ENCODE data around the gene GBF1. TPM values are rescaled to one million over a fixed set of nuclear protein-coding genes. Genes with fewer than 3 reads are reported as not detected.

Gene GBF1
- total RNA-seq, 1 donor from 2014 or later = 36.7 TPM

DNA sequence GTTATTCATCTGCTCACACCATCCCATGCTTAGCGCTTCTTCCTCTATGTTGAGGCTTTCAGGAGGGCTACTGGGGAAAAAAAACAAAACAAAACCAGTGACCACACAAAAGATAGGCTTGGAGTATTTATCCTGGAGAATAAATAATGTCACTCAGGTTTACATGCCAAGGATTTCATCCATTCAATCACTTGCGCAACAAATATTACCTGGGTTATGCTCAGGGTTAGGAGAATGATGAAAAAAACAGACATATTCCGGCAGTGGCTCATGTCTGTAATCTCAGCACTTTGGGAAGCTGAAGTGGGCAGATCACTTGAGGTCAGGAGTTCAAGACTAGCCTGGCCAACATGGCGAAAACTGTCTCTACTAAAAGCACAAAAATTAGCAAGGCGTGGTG lies 22.5 kb upstream of the GBF1 start:
- H3K27me3 ChIP-seq (ENCODE audit: control insufficient read depth, insufficient read depth, low read length) = peaks cover 10% of the 10 kb centered on the region
- TF ChIP-seq, protein P1, sequence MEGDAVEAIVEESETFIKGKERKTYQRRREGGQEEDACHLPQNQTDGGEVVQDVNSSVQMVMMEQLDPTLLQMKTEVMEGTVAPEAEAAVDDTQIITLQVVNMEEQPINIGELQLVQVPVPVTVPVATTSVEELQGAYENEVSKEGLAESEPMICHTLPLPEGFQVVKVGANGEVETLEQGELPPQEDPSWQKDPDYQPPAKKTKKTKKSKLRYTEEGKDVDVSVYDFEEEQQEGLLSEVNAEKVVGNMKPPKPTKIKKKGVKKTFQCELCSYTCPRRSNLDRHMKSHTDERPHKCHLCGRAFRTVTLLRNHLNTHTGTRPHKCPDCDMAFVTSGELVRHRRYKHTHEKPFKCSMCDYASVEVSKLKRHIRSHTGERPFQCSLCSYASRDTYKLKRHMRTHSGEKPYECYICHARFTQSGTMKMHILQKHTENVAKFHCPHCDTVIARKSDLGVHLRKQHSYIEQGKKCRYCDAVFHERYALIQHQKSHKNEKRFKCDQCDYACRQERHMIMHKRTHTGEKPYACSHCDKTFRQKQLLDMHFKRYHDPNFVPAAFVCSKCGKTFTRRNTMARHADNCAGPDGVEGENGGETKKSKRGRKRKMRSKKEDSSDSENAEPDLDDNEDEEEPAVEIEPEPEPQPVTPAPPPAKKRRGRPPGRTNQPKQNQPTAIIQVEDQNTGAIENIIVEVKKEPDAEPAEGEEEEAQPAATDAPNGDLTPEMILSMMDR (IDR thresholded peaks at IDR 0.05; ENCODE audit: insufficient read depth, low read length, poor library complexity, severe bottlenecking) = no peak

DNA sequence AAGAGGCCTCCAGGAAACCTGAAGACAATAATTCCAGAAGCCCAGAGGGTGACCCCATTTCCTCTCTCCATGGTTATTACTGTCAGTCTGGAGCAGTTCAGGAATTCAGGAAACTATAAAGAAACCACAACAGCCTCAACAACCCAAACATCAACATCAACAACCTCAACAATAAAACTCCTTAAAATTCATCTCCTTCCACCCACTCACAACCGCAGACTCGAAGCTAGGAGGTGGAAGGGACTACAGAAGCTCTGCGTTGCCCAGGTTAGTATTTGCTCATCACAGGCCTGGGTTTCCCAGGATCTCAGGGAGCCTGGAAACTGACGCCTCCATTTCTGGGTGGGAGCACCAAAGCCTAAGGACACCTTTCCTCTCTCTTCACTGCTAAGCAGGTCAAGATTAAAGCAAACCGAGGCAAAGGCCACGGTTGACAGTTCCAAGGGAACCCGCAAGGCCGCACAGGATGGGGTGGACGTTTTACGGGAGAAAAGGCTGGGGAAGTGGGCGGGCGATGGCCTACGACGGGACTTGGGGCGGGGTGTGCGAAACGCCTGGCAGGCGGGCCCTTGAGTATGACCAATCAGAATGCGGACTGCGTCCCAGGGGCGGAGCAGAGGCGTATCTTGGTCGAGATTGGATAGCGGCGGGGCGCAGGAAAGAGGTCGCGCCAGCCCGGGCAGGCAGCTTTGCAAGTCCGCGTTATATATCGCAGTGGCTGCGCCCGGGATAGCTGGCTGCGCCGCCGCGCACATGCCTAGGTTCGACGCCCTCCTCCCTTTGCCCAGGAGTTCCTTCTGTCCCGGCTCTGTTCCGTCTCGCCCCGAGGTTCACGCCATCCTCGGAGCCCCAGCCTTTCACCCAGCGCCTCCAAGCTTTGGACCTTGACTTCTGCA lies 19.4 kb upstream of the GBF1 start, which contains the start of gene ELOVL3:
Gene ELOVL3 (plus strand): TSS at position 654 of the 896 bp plus-strand sequence. CDS start 250 bp downstream, outside the sequence.
- H3K4me3 ChIP-seq (ENCODE audit: low read depth, low read length) = peak within 1 kb of the TSS; percentile 20
- TF ChIP-seq, protein P1 (IDR thresholded peaks at IDR 0.05; ENCODE audit: insufficient read depth, low read length, poor library complexity, severe bottlenecking) = no peak
- peak; percentile 72 for DNase-seq (ENCODE audit: low read depth)
- H3K36me3 ChIP-seq (ENCODE audit: control insufficient read depth, insufficient read depth, low read length) = no peaks in the 10 kb centered on the region
- peaks cover 23% of the 10 kb centered on the region for H3K27me3 ChIP-seq (ENCODE audit: control insufficient read depth, insufficient read depth, low read length)

More for the DNA sequence above, 22.5 kb upstream of the GBF1 start:
- no peaks in the 10 kb centered on the region for H3K36me3 ChIP-seq (ENCODE audit: control insufficient read depth, insufficient read depth, low read length)
- no peak overlapping the region for H3K4me3 ChIP-seq (ENCODE audit: low read depth, low read length)
- DNase-seq (ENCODE audit: low read depth) = no peak

DNA sequence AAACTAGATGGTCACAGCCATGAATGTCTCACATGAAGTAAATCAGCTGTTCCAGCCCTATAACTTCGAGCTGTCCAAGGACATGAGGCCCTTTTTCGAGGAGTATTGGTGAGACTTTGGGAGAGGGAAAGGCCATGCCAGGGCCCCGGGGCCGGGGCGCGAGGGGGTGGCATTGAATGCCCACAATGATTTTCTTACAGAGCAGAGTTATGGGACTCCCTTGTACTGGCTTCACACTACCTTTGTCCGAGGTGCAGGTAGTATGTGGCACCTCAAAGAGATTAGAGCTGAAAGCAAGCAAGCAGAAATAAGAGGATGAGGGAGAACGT lies 18.8 kb upstream of the GBF1 start:
- H3K4me3 ChIP-seq (ENCODE audit: low read depth, low read length) = no peak overlapping the region
- TF ChIP-seq, protein P1 (IDR thresholded peaks at IDR 0.05; ENCODE audit: insufficient read depth, low read length, poor library complexity, severe bottlenecking) = no peak
- no peaks in the 10 kb centered on the region for H3K36me3 ChIP-seq (ENCODE audit: control insufficient read depth, insufficient read depth, low read length)
- DNase-seq (ENCODE audit: low read depth) = no peak
- H3K27me3 ChIP-seq (ENCODE audit: control insufficient read depth, insufficient read depth, low read length) = peaks cover 29% of the 10 kb centered on the region

DNA sequence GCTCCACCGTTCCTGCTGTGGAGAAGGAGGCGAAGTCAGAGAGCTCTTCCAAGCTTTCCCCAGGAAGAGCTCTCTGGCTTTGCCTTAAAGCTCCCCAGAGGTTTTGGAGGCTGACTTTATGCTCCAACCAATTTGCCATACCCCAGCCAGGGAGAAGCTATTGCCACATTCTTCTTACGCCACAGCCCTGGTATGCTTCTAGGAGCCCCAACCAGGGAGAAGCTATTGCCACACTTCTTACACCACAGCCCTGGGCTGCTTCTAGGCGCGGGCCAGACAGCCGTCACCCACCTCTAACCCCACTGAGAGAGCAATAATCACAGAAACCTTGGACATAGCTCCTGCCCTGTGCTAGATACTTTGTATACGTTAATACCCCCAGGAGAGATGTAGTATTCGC lies 18.3 kb upstream of the GBF1 start:
- H3K36me3 ChIP-seq (ENCODE audit: control insufficient read depth, insufficient read depth, low read length) = no peaks in the 10 kb centered on the region
- TF ChIP-seq, protein P1 (IDR thresholded peaks at IDR 0.05; ENCODE audit: insufficient read depth, low read length, poor library complexity, severe bottlenecking) = no peak
- no peak for DNase-seq (ENCODE audit: low read depth)
- H3K4me3 ChIP-seq (ENCODE audit: low read depth, low read length) = no peak overlapping the region
- H3K27me3 ChIP-seq (ENCODE audit: control insufficient read depth, insufficient read depth, low read length) = peaks cover 31% of the 10 kb centered on the region

DNA sequence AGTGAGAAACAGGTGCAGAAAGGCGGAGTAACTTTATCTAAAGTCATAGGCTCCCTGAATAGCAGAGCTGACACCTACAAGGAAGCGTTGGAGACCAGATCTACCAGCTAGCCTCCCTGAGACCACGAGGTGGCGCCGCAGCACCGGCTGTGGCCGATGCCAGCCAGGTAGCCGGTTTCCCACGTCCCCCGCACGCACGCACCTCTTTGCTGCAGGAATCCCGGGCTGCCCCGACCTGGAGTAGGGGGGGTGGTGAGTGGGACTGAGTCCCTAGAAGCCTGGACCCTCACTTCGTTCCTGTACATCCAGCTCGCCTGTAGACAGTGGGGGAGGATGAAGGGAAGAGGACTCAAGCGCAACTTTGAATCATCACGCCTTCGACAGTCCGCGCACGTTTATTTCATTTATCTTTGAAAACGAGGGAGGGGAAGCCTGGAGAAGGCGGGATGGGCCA lies 15.5 kb upstream of the GBF1 start:
- Histone ChIP-seq H3K36me3 (ENCODE audit: control insufficient read depth, insufficient read depth, low read length) (no peaks in the 10 kb centered on the region), H3K27me3 (ENCODE audit: control insufficient read depth, insufficient read depth, low read length) (peaks cover 31% of the 10 kb centered on the region), H3K4me3 (ENCODE audit: low read depth, low read length) (peak overlapping the region; percentile 47)
- DNase-seq (ENCODE audit: low read depth) = no peak
- TF ChIP-seq, protein P1 (IDR thresholded peaks at IDR 0.05; ENCODE audit: insufficient read depth, low read length, poor library complexity, severe bottlenecking) = peak; percentile 95

Data from kidney epithelial cell (primary cell).